ENCODE measurements around the gene IRX1. TPM values are rescaled to one million over a fixed set of nuclear protein-coding genes. Genes with fewer than 3 reads are reported as not detected.

The IRX1 gene
- total and polyA plus RNA-seq, 9 donors: not detected

DNA sequence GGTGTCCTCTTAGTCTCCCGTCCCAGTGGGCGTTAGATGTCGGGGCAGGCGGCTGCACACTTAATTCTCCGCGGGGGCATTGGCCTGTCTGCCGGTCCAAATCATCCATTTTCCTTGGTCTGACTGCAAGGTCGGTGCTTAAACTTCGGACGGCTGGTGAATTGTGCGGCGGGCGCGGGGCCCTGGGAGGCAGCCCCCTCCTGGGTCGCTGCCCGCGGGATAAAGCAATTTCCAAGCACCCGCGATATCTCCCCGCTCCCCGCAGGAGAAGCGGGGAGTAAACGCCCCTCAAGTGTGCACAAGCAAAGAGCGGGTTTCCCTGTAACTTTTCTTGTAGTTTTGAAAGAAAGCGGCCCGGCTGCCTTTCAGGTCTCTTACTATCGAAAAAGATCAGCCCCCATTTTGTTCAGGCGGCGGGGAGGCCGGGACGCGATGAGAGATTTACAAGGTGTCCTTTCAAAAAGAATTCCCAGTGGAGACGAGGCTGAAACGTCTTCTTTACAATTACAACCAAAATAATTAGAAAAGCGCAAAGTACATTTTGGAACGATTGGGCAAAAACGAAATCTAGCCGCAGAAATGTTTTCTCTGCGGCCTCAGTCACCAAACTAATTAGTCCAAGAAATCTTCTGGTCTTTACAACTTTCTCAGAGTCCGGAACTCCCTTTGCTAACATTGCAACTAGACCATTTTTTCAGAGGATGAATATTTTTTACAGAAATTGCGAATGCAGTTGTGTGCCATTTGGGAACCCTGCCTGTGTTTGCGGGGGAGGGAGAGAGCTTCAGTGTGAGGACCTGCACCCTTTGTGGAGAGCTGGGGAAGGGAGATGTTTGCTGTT, 1.8 kb downstream of the IRX1 start:
- Histone ChIP-seq H3K9me3 (no peaks in the 10 kb centered on the region), H3K36me3 (no peaks in the 10 kb centered on the region), H3K27me3 (no peaks in the 10 kb centered on the region), H3K27ac (no peak overlapping the region), H3K4me1 (ENCODE audit: insufficient read depth) (peaks cover 3% of the 10 kb centered on the region), H3K4me3 (no peak overlapping the region)
- WGBS, 3 donors: 6 to 11% (median 6%) methylated on average over 42 of the region's 42 CpGs
- DNase-seq: no peak
- intact Hi-C loops (cut with DNase I): no loop called here
- TF ChIP-seq, protein P1, sequence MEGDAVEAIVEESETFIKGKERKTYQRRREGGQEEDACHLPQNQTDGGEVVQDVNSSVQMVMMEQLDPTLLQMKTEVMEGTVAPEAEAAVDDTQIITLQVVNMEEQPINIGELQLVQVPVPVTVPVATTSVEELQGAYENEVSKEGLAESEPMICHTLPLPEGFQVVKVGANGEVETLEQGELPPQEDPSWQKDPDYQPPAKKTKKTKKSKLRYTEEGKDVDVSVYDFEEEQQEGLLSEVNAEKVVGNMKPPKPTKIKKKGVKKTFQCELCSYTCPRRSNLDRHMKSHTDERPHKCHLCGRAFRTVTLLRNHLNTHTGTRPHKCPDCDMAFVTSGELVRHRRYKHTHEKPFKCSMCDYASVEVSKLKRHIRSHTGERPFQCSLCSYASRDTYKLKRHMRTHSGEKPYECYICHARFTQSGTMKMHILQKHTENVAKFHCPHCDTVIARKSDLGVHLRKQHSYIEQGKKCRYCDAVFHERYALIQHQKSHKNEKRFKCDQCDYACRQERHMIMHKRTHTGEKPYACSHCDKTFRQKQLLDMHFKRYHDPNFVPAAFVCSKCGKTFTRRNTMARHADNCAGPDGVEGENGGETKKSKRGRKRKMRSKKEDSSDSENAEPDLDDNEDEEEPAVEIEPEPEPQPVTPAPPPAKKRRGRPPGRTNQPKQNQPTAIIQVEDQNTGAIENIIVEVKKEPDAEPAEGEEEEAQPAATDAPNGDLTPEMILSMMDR (IDR thresholded peaks at IDR 0.05): no peak
- TF ChIP-seq EP300 (IDR thresholded peaks at IDR 0.05) (no peak), POLR2A (IDR thresholded peaks at IDR 0.05) (no peak)

DNA sequence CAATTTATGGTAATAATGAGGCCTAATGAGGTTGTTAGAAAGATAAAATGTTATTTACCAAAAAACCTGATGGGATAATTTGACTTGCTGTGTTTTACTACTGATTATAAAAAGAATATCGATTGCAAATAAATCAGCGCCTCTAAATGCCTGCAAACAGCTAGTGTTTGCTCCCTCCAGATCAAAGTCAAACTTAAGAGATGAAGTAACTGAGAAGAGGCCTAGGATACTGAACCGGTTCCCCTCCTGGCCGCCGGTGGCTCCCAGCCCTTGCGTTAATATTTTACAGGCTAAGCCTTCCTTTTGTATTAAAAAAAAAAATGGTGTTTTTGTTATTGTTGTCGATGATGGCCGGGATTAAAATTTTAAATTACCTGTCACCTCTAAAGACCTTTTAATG, 2.6 kb downstream of the IRX1 start:
- no peak for DNase-seq
- no peaks in the 10 kb centered on the region for H3K36me3 ChIP-seq
- no peaks in the 10 kb centered on the region for H3K9me3 ChIP-seq
- no peaks in the 10 kb centered on the region for H3K27me3 ChIP-seq
- intact Hi-C loops (cut with DNase I): no loop called here
- 19 to 26% (median 21%) methylated on average over 8 of the region's 8 CpGs for WGBS, 3 donors
- H3K4me3 ChIP-seq: no peak overlapping the region
- TF ChIP-seq EP300 (IDR thresholded peaks at IDR 0.05) (no peak), POLR2A (IDR thresholded peaks at IDR 0.05) (no peak)
- TF ChIP-seq, protein P1 (IDR thresholded peaks at IDR 0.05): no peak
- no peak overlapping the region for H3K27ac ChIP-seq
- peaks cover 3% of the 10 kb centered on the region for H3K4me1 ChIP-seq (ENCODE audit: insufficient read depth)

DNA sequence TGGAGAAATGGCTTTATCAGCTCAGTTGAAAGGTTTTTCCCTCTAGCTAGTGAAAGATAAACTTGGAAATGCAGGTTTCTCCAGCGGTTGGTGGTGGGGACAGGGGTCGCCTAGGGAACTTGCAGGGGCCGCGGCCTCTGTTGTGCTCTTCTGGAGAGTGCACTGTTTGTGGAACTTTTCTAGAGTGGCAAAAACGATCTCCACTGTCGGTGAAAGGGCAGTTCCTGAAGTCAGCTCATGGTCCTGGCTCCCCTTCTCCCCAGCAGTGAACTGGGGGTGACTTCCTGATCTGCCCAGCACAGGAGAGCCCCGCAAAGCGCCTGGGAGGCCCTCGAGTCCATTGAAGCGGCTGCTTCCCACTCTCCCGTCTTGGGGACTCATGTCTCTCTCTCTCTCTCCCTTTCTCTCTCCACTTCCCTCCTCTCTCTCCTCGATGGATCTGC, 3.2 kb downstream of the IRX1 start:
- Histone ChIP-seq H3K27me3 (no peaks in the 10 kb centered on the region), H3K36me3 (no peaks in the 10 kb centered on the region), H3K27ac (no peak overlapping the region), H3K9me3 (no peaks in the 10 kb centered on the region), H3K4me3 (no peak overlapping the region), H3K4me1 (ENCODE audit: insufficient read depth) (peaks cover 3% of the 10 kb centered on the region)
- intact Hi-C loops (cut with DNase I): no loop called here
- TF ChIP-seq EP300 (IDR thresholded peaks at IDR 0.05): no peak
- TF ChIP-seq, protein P1 (IDR thresholded peaks at IDR 0.05): no peak
- TF ChIP-seq POLR2A (IDR thresholded peaks at IDR 0.05): no peak
- no peak for DNase-seq
- 5 to 7% (median 6%) methylated on average over 12 of the region's 12 CpGs for WGBS, 3 donors

DNA sequence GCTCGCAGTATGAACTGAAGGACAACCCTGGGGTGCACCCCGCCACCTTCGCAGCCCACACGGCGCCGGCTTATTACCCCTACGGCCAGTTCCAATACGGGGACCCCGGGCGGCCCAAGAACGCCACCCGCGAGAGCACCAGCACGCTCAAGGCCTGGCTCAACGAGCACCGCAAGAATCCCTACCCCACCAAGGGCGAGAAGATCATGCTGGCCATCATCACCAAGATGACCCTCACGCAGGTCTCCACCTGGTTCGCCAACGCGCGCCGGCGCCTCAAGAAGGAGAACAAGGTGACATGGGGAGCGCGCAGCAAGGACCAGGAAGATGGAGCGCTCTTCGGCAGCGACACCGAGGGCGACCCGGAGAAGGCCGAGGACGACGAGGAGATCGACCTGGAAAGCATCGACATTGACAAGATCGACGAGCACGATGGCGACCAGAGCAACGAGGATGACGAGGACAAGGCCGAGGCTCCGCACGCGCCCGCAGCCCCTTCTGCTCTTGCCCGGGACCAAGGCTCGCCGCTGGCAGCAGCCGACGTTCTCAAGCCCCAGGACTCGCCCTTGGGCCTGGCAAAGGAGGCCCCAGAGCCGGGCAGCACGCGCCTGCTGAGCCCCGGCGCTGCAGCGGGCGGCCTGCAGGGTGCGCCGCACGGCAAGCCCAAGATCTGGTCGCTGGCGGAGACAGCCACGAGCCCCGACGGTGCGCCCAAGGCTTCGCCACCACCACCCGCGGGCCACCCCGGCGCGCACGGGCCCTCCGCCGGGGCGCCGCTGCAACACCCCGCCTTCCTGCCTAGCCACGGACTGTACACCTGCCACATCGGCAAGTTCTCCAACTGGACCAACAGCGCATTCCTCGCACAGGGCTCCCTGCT, 3.8 kb downstream of the IRX1 start:
- Histone ChIP-seq H3K9me3 (no peaks in the 10 kb centered on the region), H3K27me3 (no peaks in the 10 kb centered on the region), H3K4me3 (no peak overlapping the region), H3K4me1 (ENCODE audit: insufficient read depth) (peaks cover 2% of the 10 kb centered on the region), H3K36me3 (no peaks in the 10 kb centered on the region), H3K27ac (no peak overlapping the region)
- no peak for DNase-seq
- 3 to 4% (median 4%) methylated on average over 68 to 86 of the region's 86 CpGs for WGBS, 3 donors
- TF ChIP-seq POLR2A (IDR thresholded peaks at IDR 0.05) (no peak), EP300 (IDR thresholded peaks at IDR 0.05) (no peak)
- TF ChIP-seq, protein P1 (IDR thresholded peaks at IDR 0.05): no peak
- intact Hi-C loops (cut with DNase I): no loop called here
